Measurements from ENCODE around the gene DBR1. TPM values are rescaled to one million over a fixed set of nuclear protein-coding genes. Genes with fewer than 3 reads are reported as not detected.

The DBR1 gene
- total and polyA plus RNA-seq, 2 experiments from 2014 or later = 9.7 to 17.2 TPM

DNA sequence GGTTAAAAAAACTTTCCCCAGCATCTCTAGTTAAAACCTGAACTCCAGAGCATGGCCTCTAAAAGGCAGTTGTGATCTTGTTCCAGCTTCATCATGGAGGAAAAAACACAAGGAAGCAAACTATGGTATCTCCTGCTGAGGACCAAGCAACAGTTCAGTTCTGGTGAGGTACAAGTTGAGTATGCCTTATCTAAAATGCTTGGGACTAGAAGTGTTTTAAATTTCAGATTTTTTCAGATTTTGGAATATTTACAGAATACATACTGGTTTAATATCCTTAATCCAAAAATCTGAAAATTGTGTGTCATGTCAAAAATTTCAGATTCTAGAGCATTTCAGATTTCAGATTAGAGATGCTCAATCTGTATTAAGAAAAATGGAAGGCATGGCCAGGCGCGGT lies 9.7 kb downstream of the DBR1 start:
- DNase-seq (ENCODE audit: low spot score) (no peak), ATAC-seq (no peak)
- Histone ChIP-seq H3K4me1 (ENCODE audit: insufficient read depth) (no peaks in the 10 kb centered on the region), H3K27ac (ENCODE audit: low read depth) (no peak overlapping the region), H3F3A (replicated peaks; ENCODE audit: low read depth) (no peaks in the 10 kb centered on the region), H2AFZ (no peak overlapping the region), H3K4me2 (no peak overlapping the region), H3K79me2 (replicated peaks; ENCODE audit: insufficient read depth) (no peaks in the 10 kb centered on the region), H4K20me1 (replicated peaks; ENCODE audit: insufficient read depth) (no peaks in the 10 kb centered on the region; the same call in 1 of the 2 replicates), H3K9me2 (ENCODE audit: insufficient read depth) (no peaks in the 10 kb centered on the region), H3K36me3 (ENCODE audit: insufficient read depth) (peaks cover 51% of the 10 kb centered on the region), H3K27me3 (ENCODE audit: insufficient read depth) (no peaks in the 10 kb centered on the region), H3K4me3 (no peak overlapping the region)
- H3K36me3 Mint-ChIP-seq (ENCODE audit: low read depth) = peaks cover 61% of the 10 kb centered on the region
- no peaks in the 10 kb centered on the region for H3K9me3 Mint-ChIP-seq
- H3K4me1 Mint-ChIP-seq = no peaks in the 10 kb centered on the region
- no peak overlapping the region for H3K4me3 Mint-ChIP-seq
- TF ChIP-seq, protein P1, sequence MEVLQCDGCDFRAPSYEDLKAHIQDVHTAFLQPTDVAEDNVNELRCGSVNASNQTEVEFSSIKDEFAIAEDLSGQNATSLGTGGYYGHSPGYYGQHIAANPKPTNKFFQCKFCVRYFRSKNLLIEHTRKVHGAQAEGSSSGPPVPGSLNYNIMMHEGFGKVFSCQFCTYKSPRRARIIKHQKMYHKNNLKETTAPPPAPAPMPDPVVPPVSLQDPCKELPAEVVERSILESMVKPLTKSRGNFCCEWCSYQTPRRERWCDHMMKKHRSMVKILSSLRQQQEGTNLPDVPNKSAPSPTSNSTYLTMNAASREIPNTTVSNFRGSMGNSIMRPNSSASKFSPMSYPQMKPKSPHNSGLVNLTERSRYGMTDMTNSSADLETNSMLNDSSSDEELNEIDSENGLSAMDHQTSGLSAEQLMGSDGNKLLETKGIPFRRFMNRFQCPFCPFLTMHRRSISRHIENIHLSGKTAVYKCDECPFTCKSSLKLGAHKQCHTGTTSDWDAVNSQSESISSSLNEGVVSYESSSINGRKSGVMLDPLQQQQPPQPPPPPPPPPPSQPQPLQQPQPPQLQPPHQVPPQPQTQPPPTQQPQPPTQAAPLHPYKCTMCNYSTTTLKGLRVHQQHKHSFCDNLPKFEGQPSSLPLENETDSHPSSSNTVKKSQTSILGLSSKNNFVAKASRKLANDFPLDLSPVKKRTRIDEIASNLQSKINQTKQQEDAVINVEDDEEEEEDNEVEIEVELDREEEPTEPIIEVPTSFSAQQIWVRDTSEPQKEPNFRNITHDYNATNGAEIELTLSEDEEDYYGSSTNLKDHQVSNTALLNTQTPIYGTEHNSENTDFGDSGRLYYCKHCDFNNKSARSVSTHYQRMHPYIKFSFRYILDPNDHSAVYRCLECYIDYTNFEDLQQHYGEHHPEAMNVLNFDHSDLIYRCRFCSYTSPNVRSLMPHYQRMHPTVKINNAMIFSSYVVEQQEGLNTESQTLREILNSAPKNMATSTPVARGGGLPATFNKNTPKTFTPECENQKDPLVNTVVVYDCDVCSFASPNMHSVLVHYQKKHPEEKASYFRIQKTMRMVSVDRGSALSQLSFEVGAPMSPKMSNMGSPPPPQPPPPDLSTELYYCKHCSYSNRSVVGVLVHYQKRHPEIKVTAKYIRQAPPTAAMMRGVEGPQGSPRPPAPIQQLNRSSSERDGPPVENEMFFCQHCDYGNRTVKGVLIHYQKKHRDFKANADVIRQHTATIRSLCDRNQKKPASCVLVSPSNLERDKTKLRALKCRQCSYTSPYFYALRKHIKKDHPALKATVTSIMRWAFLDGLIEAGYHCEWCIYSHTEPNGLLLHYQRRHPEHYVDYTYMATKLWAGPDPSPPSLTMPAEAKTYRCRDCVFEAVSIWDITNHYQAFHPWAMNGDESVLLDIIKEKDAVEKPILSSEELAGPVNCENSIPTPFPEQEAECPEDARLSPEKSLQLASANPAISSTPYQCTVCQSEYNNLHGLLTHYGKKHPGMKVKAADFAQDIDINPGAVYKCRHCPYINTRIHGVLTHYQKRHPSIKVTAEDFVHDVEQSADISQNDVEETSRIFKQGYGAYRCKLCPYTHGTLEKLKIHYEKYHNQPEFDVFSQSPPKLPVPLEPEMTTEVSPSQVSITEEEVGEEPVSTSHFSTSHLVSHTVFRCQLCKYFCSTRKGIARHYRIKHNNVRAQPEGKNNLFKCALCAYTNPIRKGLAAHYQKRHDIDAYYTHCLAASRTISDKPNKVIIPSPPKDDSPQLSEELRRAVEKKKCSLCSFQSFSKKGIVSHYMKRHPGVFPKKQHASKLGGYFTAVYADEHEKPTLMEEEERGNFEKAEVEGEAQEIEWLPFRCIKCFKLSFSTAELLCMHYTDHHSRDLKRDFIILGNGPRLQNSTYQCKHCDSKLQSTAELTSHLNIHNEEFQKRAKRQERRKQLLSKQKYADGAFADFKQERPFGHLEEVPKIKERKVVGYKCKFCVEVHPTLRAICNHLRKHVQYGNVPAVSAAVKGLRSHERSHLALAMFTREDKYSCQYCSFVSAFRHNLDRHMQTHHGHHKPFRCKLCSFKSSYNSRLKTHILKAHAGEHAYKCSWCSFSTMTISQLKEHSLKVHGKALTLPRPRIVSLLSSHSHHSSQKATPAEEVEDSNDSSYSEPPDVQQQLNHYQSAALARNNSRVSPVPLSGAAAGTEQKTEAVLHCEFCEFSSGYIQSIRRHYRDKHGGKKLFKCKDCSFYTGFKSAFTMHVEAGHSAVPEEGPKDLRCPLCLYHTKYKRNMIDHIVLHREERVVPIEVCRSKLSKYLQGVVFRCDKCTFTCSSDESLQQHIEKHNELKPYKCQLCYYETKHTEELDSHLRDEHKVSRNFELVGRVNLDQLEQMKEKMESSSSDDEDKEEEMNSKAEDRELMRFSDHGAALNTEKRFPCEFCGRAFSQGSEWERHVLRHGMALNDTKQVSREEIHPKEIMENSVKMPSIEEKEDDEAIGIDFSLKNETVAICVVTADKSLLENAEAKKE (CRISPR knock-in tag; IDR thresholded peaks at IDR 0.05) = no peak
- no peak for TF ChIP-seq STAT1 (IDR thresholded peaks at IDR 0.05; ENCODE audit: unreplicated experiment)
- TF ChIP-seq CREB1 (CRISPR knock-in tag; IDR thresholded peaks at IDR 0.05; ENCODE audit: low read depth) = no peak
- TF ChIP-seq ZNF331 (CRISPR knock-in tag; IDR thresholded peaks at IDR 0.05; ENCODE audit: low read depth) = no peak
- TF ChIP-seq EZH2phosphoT487 (IDR thresholded peaks at IDR 0.05; ENCODE audit: unreplicated experiment) = no peak
- TF ChIP-seq, protein P2, sequence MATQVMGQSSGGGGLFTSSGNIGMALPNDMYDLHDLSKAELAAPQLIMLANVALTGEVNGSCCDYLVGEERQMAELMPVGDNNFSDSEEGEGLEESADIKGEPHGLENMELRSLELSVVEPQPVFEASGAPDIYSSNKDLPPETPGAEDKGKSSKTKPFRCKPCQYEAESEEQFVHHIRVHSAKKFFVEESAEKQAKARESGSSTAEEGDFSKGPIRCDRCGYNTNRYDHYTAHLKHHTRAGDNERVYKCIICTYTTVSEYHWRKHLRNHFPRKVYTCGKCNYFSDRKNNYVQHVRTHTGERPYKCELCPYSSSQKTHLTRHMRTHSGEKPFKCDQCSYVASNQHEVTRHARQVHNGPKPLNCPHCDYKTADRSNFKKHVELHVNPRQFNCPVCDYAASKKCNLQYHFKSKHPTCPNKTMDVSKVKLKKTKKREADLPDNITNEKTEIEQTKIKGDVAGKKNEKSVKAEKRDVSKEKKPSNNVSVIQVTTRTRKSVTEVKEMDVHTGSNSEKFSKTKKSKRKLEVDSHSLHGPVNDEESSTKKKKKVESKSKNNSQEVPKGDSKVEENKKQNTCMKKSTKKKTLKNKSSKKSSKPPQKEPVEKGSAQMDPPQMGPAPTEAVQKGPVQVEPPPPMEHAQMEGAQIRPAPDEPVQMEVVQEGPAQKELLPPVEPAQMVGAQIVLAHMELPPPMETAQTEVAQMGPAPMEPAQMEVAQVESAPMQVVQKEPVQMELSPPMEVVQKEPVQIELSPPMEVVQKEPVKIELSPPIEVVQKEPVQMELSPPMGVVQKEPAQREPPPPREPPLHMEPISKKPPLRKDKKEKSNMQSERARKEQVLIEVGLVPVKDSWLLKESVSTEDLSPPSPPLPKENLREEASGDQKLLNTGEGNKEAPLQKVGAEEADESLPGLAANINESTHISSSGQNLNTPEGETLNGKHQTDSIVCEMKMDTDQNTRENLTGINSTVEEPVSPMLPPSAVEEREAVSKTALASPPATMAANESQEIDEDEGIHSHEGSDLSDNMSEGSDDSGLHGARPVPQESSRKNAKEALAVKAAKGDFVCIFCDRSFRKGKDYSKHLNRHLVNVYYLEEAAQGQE (IDR thresholded peaks at IDR 0.05; ENCODE audit: unreplicated experiment) = no peak
- no peaks in the 10 kb centered on the region for H3K27me3 Mint-ChIP-seq (ENCODE audit: insufficient read depth, low read depth, poor library complexity)
- H3K27ac Mint-ChIP-seq = no peak overlapping the region
